ENCODE results near the gene GANC. TPM values are rescaled to one million over a fixed set of nuclear protein-coding genes. Genes with fewer than 3 reads are reported as not detected.

Gene GANC
- total and polyA plus RNA-seq, 9 of the 15 experiments (the other 6 are each of a cell fraction or from before 2014, with no cell fraction given), result 10.9 to 19.0 (median 14.5) TPM

DNA sequence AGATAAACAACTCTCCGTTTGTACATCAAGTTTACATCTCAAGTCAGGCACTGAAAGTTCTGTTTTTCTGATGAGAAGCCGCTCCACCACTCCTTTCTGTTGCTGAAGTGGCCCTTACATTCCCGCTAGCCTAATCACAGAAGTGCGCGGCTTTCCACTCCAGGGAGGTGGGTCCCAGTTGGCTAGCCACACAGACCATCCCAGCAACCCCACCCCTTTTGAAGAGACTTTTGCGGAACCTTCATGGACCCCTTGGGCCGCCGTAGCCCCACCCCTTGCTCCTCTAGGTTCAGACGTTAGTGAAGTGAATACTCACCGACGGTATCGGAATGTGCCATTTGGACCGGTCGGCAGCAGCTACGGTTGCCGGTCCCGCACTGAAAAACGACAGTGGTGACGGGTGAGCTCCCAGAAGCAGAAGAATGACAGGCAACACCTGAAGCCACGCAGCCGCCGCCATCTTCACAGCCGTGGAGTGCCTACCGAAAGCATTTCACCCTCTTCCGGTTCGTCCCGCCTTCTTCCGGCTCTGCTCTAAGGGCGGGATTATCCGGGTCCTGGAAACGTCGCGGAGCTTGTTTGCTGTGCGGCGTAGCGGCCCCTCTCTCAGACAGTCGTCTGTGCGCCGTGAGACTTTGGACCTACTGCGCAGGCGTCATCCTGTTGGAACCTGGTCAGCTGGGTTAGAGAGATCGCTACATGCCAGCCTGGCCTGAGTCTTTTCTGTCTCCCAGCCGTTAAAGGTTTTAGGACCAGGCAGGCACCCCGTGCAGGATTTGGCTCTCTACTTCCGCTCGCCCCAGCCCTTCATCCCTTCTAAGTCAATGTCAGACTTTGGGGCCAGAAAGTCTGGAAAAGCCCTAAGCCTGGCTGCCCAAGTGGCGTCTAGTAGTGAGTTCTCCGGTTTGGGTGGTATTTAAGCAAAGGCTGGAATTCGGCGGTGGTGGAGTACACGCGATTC lies at the start of gene GANC, which contains the start of gene TMEM87A (continued):
- TF ChIP-seq, protein P1, sequence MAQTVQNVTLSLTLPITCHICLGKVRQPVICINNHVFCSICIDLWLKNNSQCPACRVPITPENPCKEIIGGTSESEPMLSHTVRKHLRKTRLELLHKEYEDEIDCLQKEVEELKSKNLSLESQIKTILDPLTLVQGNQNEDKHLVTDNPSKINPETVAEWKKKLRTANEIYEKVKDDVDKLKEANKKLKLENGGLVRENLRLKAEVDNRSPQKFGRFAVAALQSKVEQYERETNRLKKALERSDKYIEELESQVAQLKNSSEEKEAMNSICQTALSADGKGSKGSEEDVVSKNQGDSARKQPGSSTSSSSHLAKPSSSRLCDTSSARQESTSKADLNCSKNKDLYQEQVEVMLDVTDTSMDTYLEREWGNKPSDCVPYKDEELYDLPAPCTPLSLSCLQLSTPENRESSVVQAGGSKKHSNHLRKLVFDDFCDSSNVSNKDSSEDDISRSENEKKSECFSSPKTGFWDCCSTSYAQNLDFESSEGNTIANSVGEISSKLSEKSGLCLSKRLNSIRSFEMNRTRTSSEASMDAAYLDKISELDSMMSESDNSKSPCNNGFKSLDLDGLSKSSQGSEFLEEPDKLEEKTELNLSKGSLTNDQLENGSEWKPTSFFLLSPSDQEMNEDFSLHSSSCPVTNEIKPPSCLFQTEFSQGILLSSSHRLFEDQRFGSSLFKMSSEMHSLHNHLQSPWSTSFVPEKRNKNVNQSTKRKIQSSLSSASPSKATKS (CRISPR knock-in tag; IDR thresholded peaks at IDR 0.05), result no peak
- TF ChIP-seq ZNF76 (CRISPR knock-in tag; IDR thresholded peaks at IDR 0.05; ENCODE audit: borderline replicate concordance) (peak; percentile 55; the same call in 1 of the 2 replicates), ZC3H4 (CRISPR knock-in tag; IDR thresholded peaks at IDR 0.05; ENCODE audit: borderline replicate concordance) (no peak), TAF15 (IDR thresholded peaks at IDR 0.05; ENCODE audit: low read depth, low read length) (no peak), ZNF644 (tag; IDR thresholded peaks at IDR 0.05; ENCODE audit: low read depth) (no peak), SIN3B (IDR thresholded peaks at IDR 0.05; ENCODE audit: low read depth) (peak; percentile 87), STAT5B (CRISPR knock-in tag; IDR thresholded peaks at IDR 0.05) (no peak), RHOXF2B (CRISPR knock-in tag; conservative IDR thresholded peaks at IDR 0.05) (no peak), HLTF (IDR thresholded peaks at IDR 0.05) (peak; percentile 79), MEF2D (tag; conservative IDR thresholded peaks at IDR 0.05; ENCODE audit: low read depth) (peak; percentile 71), KAT7 (CRISPR knock-in tag; IDR thresholded peaks at IDR 0.05; ENCODE audit: borderline replicate concordance) (peak; percentile 35; the same call in 1 of the 2 replicates), ZNF696 (CRISPR knock-in tag; conservative IDR thresholded peaks at IDR 0.05) (no peak)
- TF ChIP-seq, protein P2, sequence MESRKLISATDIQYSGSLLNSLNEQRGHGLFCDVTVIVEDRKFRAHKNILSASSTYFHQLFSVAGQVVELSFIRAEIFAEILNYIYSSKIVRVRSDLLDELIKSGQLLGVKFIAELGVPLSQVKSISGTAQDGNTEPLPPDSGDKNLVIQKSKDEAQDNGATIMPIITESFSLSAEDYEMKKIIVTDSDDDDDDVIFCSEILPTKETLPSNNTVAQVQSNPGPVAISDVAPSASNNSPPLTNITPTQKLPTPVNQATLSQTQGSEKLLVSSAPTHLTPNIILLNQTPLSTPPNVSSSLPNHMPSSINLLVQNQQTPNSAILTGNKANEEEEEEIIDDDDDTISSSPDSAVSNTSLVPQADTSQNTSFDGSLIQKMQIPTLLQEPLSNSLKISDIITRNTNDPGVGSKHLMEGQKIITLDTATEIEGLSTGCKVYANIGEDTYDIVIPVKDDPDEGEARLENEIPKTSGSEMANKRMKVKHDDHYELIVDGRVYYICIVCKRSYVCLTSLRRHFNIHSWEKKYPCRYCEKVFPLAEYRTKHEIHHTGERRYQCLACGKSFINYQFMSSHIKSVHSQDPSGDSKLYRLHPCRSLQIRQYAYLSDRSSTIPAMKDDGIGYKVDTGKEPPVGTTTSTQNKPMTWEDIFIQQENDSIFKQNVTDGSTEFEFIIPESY (CRISPR knock-in tag; IDR thresholded peaks at IDR 0.05), result no peak
- TF ChIP-seq, protein P3, sequence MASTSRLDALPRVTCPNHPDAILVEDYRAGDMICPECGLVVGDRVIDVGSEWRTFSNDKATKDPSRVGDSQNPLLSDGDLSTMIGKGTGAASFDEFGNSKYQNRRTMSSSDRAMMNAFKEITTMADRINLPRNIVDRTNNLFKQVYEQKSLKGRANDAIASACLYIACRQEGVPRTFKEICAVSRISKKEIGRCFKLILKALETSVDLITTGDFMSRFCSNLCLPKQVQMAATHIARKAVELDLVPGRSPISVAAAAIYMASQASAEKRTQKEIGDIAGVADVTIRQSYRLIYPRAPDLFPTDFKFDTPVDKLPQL (IDR thresholded peaks at IDR 0.05; ENCODE audit: extremely low read depth, insufficient read length), result no peak
- TF ChIP-seq, protein P4, sequence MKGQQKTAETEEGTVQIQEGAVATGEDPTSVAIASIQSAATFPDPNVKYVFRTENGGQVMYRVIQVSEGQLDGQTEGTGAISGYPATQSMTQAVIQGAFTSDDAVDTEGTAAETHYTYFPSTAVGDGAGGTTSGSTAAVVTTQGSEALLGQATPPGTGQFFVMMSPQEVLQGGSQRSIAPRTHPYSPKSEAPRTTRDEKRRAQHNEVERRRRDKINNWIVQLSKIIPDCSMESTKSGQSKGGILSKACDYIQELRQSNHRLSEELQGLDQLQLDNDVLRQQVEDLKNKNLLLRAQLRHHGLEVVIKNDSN (CRISPR knock-in tag; IDR thresholded peaks at IDR 0.05), result peak; percentile 17; the same call in 1 of the 2 replicates
- TF ChIP-seq, protein P5, sequence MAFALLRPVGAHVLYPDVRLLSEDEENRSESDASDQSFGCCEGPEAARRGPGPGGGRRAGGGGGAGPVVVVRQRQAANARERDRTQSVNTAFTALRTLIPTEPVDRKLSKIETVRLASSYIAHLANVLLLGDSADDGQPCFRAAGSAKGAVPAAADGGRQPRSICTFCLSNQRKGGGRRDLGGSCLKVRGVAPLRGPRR (CRISPR knock-in tag; IDR thresholded peaks at IDR 0.05), result no peak
